SIG-M5 treated with dmso at 0.1 percent for 504 hours (cell line): ENCODE results near the gene KLF6.
A peak's percentile ranks its signal among the peaks of the same experiment; 100 is the strongest.

ENCODE experiments used
- DNase-seq: peaks from one replicate; lab custom pipeline; 2025; ENCODE audit not compliant: unreplicated experiment; lab: John Stamatoyannopoulos, UW

KLF6 gene

DNA sequence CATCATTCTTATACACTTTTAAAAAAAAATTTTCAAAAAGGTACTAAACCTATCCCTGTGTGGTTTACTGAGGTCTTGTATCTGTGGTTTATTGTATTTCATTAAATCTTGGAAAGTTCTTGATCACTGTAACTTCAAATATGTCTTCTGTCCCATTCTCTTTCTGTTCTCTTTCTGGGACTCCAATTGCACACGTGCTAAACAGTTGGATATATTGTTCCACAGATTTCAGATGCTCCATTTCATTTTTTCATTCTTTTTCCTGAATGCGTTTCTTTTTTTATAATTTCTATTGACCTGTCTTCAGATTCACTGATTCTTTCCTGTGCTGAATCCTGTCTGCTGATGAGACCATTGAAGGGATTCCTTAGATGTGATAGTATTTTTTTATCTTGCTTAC, 4.6 kb upstream of the KLF6 start:
- DNase-seq, result no peak

DNA sequence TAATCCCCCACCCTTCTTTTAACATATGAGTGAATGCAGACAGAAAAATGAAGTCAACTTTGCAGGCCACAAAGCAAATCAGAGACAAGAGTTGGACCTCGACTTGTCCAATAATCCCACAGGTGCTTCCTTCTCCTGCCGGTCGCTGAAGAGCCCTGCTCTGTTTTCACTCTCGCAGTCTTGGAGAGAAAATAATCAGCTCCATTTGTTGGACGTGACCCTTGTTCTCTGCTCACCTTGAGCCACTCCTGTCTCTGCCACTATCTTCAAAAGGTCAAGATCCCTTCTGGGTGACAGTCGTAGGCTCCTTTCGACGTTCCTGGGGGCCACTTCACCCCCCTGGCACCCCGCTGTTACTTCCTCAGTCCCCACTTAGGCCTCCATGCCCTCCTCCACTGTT, 2.8 kb upstream of the KLF6 start:
- no peak for DNase-seq

GRCh38 chr10:3787016-3787400, 2.0 kb upstream of the KLF6 start:
- no peak for DNase-seq

DNA sequence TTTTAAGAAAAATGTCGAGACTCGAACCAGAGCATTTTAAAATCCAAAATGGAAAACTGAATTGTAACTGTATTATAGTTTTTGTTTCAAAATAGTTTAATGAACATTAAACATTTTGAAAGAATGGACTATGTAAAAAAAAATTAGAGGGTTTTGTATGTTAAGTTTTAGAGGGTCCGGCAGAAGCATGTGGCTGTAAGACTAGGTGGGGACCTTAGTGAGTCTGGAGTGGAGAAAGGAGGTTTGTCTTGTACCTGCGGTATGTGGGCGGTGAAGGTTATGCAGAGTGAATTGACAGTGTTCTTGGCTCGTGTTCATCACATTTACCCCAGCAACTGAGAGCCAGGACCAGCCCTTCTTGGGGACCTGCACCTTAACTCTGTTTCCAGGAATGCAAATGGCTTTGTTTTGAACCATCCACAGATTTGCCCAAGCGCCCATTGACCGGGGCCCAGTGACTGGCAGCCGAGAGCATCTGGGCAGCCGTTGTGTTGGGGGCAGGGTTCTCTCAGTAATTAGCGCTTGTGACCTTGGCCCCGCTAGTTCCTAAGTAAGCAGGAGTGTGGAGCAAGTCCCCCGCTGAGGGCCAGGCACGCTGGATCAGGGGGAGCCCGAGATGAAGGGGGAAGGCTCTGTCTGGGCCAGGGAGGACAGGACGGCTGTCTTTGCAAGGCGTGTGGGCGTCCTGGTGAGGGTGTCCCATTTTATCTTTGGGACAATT, 1.4 kb upstream of the KLF6 start:
- DNase-seq, result no peak

- DNase-seq, result peak; percentile 41
Observed at GRCh38 chr10:3785851-3786271, 852 bp upstream of the KLF6 start.

DNA sequence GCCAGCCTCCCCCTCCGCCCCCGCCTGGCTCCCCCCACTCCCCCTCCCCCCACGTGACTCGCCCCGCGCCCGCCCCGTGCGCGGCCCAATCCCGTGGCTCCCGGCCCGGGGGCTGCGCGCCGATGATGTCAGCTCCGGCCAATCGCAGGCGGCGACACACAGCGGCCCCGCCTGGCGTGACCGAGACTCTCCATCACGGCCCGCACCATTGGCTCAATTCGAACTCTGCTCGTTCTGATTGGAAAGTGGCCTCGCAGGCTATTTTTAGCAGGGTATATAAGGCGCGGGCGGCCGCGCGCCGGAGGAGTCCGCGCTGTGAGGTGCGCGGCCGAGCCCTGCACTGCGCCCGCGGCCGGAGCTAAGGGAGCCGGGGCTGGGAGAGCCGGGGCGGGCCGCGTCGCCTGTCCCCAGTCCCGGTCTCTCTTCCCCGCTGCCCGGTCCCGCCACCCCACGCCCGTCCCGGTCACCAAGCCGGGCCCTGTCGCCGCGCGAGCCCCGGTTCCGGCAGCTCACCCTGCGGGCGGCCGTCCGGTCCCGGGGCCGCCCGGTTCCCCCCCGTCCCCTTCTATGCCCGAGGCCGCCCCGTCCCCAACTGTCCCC, 342 bp upstream of the KLF6 start:
- DNase-seq, result peak; percentile 97

- peak; percentile 81 for DNase-seq
Observed at GRCh38 chr10:3783682-3784432, 1.2 kb downstream of the KLF6 start.

DNA sequence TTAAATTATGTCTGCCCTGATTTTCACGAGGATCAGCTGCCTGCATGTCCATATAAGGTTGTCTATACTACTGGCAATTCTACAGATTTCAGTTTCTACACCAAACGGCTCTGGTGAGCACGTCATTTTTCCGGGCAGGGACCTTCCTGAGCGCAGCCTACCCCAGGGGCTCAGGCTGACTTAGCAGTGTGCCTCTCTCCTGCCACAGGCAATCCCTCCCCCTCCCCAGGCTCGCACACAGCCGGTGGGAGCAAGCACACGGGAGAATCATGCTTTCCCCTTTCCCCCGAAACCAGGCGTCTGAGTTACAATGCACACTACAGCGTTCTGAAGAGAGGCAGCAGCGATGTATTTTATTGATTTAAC, 1.7 kb downstream of the KLF6 start:
- DNase-seq, result peak; percentile 58

DNA sequence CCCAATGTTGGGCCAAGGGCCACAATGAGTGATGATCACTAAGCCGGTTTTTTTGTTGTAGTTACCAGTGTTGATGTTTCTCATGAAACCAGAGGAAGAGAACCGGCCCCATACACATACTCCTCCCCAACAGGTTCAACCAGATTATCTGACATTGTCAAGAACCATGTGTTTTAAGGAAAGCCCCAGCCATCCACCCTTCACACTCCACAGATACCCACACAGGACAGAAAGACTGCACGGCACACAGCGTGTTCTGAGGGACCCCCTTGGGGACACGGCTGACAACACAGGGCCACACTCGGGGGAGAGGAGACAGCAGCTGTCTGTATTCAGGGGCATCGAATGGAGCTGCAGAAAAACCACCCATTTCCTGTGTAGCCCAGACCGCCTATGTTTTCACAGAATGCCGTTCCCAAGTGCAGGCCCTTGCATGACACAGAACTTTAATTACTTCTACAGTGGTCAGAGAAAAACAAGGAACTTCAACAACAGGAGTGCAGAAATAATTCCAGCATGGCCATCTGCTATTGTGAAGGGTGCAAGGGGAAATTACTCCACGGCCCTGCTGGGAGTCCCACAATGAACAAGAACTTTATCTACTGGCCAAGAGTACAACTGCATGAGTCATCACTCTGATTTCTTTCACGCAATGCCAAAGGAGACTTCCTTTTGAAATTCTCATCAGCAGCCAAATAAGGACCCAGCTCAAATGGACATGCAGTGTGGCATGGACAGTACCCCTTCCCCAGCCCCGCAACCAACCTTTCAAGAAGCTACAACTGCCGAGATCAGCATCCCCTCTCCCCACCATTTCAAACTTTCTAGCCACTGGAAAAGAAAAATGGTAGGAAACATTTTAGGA, 2.3 kb downstream of the KLF6 start:
- peak; percentile 89 for DNase-seq

- no peak for DNase-seq
Observed at GRCh38 chr10:3782146-3782450, 2.9 kb downstream of the KLF6 start.

- no peak for DNase-seq
Observed at GRCh38 chr10:3781468-3782145, 3.4 kb downstream of the KLF6 start.

GRCh38 chr10:3780771-3781467, 4.1 kb downstream of the KLF6 start:
- DNase-seq, result no peak

GRCh38 chr10:3780021-3780770, 4.8 kb downstream of the KLF6 start:
- DNase-seq, result no peak

DNA sequence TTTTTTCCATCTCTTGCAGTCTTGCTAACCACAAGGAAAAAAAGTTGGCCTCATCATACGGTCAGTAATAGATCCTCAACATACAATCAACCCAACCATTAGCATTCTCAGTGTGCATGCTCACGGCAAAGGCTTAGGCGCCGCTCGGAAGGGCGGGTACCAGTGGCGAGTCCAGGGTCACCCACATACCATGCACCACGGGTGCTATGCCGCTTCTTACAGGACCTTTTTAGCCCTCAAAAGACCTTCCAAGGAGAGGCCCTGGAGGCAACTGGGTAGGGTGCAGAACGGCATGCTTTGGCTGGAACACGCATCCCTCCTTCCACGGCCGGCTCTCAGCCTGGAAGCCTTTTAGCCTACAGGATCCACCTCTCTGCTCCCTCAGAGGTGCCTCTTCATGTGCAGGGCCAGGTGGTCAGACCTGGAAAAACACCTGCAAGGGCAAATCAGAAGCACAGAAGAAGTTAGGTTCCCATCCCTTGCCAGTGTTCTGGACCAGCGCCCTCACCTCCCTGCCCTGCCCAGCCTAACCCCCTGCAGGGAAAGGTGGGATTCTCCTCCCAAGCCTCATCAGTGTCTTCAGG, 5.8 kb downstream of the KLF6 start:
- DNase-seq, result no peak

- no peak for DNase-seq
Observed at GRCh38 chr10:3778692-3779157, 6.3 kb downstream of the KLF6 start.

GRCh38 chr10:3777981-3778691, 6.9 kb downstream of the KLF6 start:
- DNase-seq, result no peak

- peak; percentile 66 for DNase-seq
Observed at GRCh38 chr10:3776796-3777571, 8.0 kb downstream of the KLF6 start.
